Activated CD4-positive, alpha-beta T cell treated with anti-CD3 and anti-CD28 coated beads, Interleukin-2, amount 50 U/mL, for 16 hours (primary cell): ENCODE results near the gene TBC1D8.
"Not testable (repeated sequence)": the region's sequence is repeated elsewhere in the genome, so short reads cannot be mapped to it uniquely, and the experiment has no call there.

Experiments
- DNase-seq: peaks from one replicate; pipeline ENCODE4 v3.0.0-alpha.2; 2020

The TBC1D8 gene

GRCh38 chr2:101151146-101151858, at the start of gene TBC1D8:
Gene TBC1D8 (minus strand): TSS chr2:101151382. CDS start chr2:101151253, 129 bp downstream.
- DNase-seq = peak; percentile 51

GRCh38 chr2:101200676-101201075, 49.5 kb upstream of the TBC1D8 start:
- no peak for DNase-seq

GRCh38 chr2:101199251-101199791, 48.1 kb upstream of the TBC1D8 start:
- no peak for DNase-seq

- DNase-seq = no peak
These were observed 46.6 kb upstream of the TBC1D8 start for GRCh38 chr2:101197814-101198213.

- no peak for DNase-seq
These were observed 46.1 kb upstream of the TBC1D8 start for GRCh38 chr2:101197215-101197745.

GRCh38 chr2:101195871-101196661, 44.9 kb upstream of the TBC1D8 start:
- DNase-seq = no peak

- no peak for DNase-seq
These were observed 41.9 kb upstream of the TBC1D8 start for GRCh38 chr2:101193033-101193626.

GRCh38 chr2:101190747-101191516, 39.8 kb upstream of the TBC1D8 start:
- no peak for DNase-seq

- no peak for DNase-seq
These were observed 37.7 kb upstream of the TBC1D8 start for GRCh38 chr2:101188683-101189405.

GRCh38 chr2:101187131-101187530, 35.9 kb upstream of the TBC1D8 start:
- no peak for DNase-seq

- no peak for DNase-seq
These were observed 34.5 kb upstream of the TBC1D8 start for GRCh38 chr2:101185656-101186055.

GRCh38 chr2:101185085-101185484, 33.9 kb upstream of the TBC1D8 start:
- no peak for DNase-seq

- no peak for DNase-seq
These were observed 28.8 kb upstream of the TBC1D8 start for GRCh38 chr2:101179982-101180381.

GRCh38 chr2:101176803-101177202, 25.6 kb upstream of the TBC1D8 start:
- DNase-seq = no peak

- DNase-seq = no peak
These were observed 24.8 kb upstream of the TBC1D8 start for GRCh38 chr2:101175991-101176390.

- no peak for DNase-seq
These were observed 22.6 kb upstream of the TBC1D8 start for GRCh38 chr2:101173707-101174295.

- DNase-seq = not testable (repeated sequence)
These were observed 18.6 kb upstream of the TBC1D8 start for GRCh38 chr2:101169822-101170221.

- DNase-seq = no peak
These were observed 17.5 kb upstream of the TBC1D8 start for GRCh38 chr2:101168706-101169105.

GRCh38 chr2:101167532-101167931, 16.4 kb upstream of the TBC1D8 start:
- not testable (repeated sequence) for DNase-seq

- DNase-seq = no peak
These were observed 12.8 kb upstream of the TBC1D8 start for GRCh38 chr2:101164021-101164420.
